Midbrain (tissue), 1 donor: Measurements from ENCODE around the gene LRP1-AS.

ENCODE experiments used
- DNase-seq: peaks from one replicate; lab custom pipeline; 2025; lab: John Stamatoyannopoulos, UW

Gene LRP1-AS

DNA sequence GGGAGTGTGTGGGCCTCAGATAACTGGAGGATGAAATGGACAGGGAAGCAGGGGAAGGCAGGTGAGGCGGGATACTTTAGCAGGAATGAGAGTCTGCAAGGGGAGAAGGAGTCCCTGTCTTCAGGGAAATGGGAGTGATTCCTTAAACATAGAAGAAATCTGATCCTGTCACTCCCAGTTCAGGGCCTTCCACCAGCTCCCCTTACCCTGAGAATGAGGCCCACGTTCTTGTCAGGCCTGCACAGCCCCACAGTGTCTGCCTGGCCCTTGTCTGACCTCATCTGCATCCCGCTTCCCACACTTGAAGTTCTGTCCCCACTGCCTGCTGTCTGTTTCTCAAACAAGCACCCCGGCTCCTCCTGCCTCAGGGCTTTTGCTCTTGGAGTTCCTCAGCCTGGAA is 12.6 kb upstream of the LRP1-AS start:
- no peak for DNase-seq

GRCh38 chr12:57159311-57159710 is 11.9 kb upstream of the LRP1-AS start:
- DNase-seq, result no peak

DNA sequence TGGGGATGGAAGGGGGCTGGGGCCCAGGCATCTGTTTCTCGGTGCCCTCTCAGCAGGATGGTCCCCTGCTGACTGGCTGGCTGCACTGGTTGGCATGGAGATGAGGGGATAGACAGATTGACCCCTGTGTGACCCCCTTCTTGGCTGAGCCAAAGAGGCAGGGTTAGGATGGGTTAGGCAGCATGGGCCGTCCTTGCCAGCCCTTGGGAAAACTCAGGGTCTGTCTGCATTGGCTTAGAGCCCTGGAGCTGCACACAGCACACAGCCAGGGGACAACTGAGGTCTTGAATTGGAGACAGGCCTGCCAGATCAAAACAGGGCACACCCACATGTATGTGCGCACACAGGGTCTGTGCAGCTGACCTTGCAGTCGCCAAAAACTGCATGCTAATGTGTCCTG is 11.2 kb upstream of the LRP1-AS start:
- DNase-seq, result no peak

- no peak for DNase-seq
Measured at GRCh38 chr12:57158186-57158585, 10.8 kb upstream of the LRP1-AS start.

- no peak for DNase-seq
Measured at GRCh38 chr12:57157588-57158173, 10.3 kb upstream of the LRP1-AS start.

DNA sequence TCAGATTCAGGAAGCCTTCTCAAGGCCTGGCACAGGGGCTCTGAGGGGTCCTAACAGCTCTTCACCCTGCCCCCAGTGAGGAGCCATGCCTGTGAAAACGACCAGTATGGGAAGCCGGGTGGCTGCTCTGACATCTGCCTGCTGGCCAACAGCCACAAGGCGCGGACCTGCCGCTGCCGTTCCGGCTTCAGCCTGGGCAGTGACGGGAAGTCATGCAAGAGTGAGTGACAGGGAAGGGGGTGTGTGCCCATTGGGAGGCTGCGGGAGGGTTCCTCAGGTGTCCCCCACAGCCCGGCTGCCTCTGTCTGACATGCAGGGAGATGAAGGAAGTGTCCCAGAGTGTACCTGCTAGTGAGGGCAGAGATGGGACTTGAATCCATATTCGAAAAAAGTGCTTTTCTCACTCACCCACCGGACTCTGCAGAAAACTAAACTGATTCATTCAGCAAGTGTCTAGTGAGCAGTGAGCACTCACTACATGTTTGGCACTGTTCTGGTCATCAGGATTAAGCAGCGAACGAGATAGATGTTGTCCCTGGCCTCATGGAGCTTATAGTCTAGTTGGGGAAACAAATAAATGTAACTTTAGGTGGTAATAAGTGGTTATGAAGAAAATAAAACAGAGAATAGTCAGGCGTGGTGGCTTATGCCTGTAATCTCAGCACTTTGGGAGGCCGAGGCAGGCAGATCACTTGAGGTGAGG is 9.4 kb upstream of the LRP1-AS start:
- DNase-seq, result no peak

- no peak for DNase-seq
Measured at GRCh38 chr12:57154804-57155434, 7.5 kb upstream of the LRP1-AS start.

- DNase-seq, result no peak
Measured at GRCh38 chr12:57154076-57154475, 6.7 kb upstream of the LRP1-AS start.

DNA sequence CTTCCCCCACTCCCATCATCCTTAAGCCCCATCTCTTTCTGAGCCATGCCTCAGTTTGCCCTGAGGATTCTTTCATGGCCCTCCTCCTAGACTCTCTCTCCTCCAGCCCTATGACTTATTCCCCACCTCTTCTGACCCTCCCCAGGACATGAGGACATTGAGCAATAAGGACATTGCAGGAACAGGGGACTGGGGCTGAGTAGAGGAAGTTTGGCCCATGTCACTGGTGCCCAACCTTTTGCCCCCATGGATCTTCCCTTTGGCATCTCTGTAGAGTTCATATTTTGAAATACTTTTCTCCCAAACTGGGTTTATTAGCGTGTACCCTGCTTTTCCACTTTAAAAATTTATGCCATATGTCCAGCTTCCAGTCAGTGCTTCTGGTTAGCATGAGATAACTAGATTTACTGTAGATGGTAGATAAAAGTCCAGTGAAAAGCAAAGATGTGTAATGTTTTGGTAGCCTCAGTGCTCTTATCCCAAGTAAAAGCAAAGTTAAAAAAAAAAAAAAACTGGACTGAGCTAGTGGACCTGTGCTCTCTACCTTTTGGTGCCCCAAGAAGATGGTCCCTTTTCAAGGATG is 6.1 kb upstream of the LRP1-AS start:
- no peak for DNase-seq

- DNase-seq, result peak; percentile 28
Measured at GRCh38 chr12:57152639-57153038, 5.2 kb upstream of the LRP1-AS start.

DNA sequence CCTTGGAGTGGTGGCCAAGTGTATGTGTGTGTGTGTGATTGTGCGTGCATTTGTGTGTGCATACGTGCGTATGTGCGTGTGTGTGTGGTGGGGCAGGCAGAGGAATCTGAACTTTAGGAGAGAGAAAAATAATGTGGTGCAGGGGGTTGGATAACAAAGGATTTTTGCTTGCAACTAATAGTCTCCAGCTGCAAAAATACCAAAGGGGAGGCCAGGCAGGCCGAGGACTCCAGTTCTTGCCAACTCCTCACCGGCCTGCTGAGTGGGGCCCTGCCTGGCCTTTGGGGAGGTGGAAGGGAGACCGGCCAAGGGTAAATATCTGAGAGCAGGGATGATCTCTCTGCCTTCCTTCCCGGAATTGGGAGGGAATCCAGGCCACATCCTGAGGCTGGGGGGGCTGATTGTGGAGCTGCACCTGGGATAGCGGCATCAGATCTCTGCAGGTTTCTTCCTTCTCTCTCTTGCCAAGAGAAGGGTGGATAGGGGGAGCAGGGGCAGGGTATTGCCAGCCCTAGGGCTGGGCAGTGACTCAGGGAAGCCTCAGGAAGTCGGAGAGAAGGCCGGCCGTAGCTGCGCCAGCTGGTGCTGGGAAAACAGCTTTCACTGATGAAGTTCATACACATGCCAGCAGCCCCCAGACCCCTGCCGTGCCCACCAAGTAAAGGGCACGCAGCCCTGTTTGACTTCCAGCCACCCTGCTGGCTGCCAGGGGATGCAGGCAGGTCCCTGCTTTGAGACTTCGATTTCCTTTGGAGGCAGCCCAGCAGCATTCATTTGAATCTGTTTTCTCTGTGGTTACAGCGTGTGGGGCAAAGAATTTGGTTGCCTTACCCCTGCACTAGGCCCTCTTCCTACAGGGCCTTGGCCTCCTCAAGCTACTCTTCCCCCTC is 4.6 kb upstream of the LRP1-AS start:
- DNase-seq, result no peak

DNA sequence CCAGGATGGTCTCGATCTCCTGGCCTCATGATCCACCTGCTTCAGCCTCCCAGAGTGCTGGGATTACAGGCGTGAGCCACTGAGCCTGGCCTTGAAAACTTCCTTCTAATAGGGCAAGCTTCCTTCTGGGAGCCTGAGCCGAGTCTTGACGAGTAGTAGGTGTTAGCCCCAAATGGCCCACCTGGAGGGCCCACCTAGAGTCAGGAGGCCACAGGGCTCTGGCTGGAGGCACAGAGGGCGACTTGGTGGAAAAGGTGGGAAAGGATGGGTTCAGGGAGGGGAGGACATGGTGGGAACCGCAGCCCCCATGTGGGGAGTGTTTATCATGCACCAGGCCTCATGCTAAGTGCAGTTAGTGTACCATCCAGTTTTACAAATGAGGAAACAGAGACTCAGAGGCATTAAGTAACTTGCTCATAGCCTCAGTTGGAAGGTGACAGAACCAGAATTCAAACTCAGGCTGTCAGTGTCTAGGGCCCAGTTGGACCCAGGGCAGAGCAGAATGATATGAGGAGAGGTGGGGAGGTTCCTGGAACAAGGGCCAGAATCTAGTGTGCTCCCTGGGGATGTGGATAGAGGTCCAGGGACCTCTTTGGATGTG is 3.1 kb upstream of the LRP1-AS start:
- no peak for DNase-seq

GRCh38 chr12:57149245-57149900 is 2.0 kb upstream of the LRP1-AS start:
- DNase-seq, result peak; percentile 14

GRCh38 chr12:57148469-57149244 is 1.2 kb upstream of the LRP1-AS start:
- peak; percentile 40 for DNase-seq

GRCh38 chr12:57146092-57146491 is 1.3 kb downstream of the LRP1-AS start:
- DNase-seq, result no peak

DNA sequence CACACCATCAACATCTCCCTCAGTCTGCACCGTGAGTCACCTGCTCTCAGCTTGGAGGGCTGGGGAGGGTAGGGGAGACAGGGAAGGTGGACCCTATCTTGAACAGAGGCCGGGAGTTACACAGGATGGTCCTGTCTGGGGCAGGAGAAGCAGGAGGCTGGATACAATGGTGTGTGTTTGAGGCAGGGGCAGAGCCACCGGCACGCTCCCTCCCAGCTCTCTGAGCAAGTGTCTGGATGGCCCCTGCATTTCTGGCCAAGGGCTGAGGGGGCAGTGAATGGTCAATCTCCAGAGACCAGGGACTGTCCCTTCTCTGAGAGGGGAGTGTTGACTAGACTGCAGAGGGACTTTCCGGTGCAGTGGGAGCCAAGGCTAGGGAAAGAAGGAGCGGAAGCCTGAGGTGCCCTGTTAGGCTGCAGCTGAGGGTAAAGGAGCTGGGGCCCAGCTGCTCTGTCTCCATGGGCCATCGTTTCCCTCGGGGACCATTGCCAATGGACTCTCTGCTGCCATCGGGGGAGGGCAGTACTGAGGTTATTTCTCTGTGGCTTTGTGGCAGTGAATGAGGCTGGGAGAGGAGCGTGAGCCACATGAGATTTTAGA is 1.9 kb downstream of the LRP1-AS start:
- peak; percentile 55 for DNase-seq

DNA sequence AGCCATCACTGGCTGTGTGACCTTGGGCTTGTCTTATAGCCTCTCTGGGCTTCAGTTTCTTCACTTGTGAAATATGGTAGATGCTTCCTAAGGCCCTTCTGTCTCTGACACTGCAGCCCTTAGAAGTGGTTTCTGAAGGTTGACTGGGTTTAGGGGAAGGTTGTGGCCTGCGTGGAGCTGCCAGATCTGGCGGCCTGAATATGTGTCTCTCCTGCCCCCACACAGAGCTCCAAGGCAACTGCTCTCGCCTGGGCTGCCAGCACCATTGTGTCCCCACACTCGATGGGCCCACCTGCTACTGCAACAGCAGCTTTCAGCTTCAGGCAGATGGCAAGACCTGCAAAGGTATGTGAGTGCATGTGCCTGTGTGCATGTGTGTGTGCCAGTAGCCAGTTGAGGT is 4.0 kb downstream of the LRP1-AS start:
- no peak for DNase-seq

DNA sequence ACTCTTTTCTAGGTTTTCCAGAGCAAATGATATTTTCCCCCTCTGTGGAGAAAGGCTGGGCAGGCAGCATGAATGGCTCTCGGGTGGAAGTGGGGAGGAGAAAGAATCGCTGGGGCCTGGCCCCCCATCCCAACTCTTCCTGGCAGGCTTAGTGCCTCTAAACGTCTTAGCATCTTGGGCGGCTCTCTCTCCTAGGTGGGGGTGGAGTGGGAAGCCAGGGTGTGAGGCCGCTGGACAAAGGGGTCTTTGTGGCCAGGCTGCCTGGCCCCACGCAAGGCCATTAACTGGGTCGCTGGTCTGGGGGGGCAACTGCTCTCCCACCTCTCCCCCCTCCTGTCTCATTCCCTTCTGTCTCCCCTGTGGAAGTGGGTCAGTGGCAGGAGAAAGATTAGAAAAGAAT is 4.7 kb downstream of the LRP1-AS start:
- DNase-seq, result peak; percentile 50

DNA sequence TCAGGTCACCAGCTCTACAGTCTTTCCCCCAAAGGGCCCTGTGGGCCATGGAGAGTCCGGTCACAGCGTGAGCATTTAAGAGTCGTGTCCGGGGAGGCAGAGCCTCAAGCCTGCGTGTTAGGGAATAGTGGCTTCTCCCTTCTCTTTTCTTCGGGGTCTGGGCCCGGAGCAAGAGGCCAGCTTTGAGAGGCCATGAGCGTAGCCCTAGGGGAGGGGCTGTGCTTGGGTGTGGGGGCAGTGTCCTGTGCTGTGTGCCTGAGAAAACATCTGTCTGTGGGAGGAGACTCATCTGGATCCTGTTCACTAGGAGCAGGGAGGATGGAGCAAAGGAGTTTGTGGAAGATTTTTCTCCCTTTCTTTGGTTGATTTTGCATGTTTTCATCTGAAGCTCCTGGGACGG is 5.3 kb downstream of the LRP1-AS start:
- DNase-seq, result no peak

DNA sequence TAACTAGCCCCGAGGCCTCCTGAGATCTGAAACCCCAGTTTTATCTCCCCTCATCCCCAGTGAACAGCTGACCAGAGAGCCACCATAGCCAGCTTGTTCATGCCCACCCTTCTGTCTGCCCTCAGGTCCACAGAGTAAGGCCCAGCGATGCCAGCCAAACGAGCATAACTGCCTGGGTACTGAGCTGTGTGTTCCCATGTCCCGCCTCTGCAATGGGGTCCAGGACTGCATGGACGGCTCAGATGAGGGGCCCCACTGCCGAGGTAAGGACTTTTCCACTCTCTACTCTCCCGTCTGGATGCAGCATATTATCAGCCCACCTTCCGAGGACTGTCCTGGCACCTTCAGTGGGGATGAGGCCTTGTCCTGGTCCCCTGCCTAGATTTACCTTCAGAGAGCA is 6.2 kb downstream of the LRP1-AS start:
- DNase-seq, result no peak
